Loucy (cell line): ENCODE measurements around the gene HOXA6.

Experiments
- H2AFZ ChIP-seq: fragments of 200-600 bp; sonication (generic); 2 replicates; pipeline ENCODE4 v1.6.0; 2016; ENCODE audit warnings: antibody characterized with exemption, mild to moderate bottlenecking, low read length, moderate library complexity
- H3F3A ChIP-seq: fragments of 200-600 bp; 2 replicates; pipeline ENCODE4 v1.6.0; 2016; ENCODE audit warnings: antibody characterized with exemption, low read depth, mild to moderate bottlenecking
- H3K27me3 ChIP-seq: fragments of 200-600 bp; sonication (generic); 2 replicates; pipeline ENCODE4 v1.6.1; 2014; ENCODE audit warnings: low read length, mild to moderate bottlenecking; ENCODE audit not compliant: insufficient read depth, poor library complexity, severe bottlenecking
- H3K36me3 ChIP-seq: fragments of 200-600 bp; sonication (generic); 2 replicates; pipeline ENCODE4 v1.6.1; 2016; ENCODE audit warnings: low read length; ENCODE audit not compliant: insufficient read depth
- H3K4me1 ChIP-seq: fragments of 200-600 bp; sonication (generic); 2 replicates; pipeline ENCODE4 v1.5.1; 2014; ENCODE audit warnings: low read length, mild to moderate bottlenecking; ENCODE audit not compliant: insufficient read depth, poor library complexity, severe bottlenecking
- H3K4me2 ChIP-seq: fragments of 200-600 bp; sonication (generic); 2 replicates; pipeline ENCODE4 v1.6.0; 2014; ENCODE audit warnings: antibody characterized with exemption, low read length, low read depth, mild to moderate bottlenecking; ENCODE audit not compliant: poor library complexity, severe bottlenecking
- H3K4me3 ChIP-seq: fragments of 200-600 bp; sonication (generic); 2 replicates; pipeline ENCODE4 v1.5.1; 2014; ENCODE audit warnings: low read length, mild to moderate bottlenecking, mixed read lengths; ENCODE audit not compliant: poor library complexity, severe bottlenecking
- H3K79me2 ChIP-seq: fragments of 200-600 bp; sonication (generic); 2 replicates; pipeline ENCODE4 v1.6.1; 2014; ENCODE audit warnings: low read length; ENCODE audit not compliant: insufficient read depth
- H3K9ac ChIP-seq: fragments of 200-600 bp; sonication (generic); 2 replicates; pipeline ENCODE4 v1.6.0; 2014; ENCODE audit warnings: mild to moderate bottlenecking, low read depth, low read length, moderate library complexity; ENCODE audit not compliant: poor library complexity, severe bottlenecking
- H3K9me2 ChIP-seq: fragments of 200-600 bp; sonication (generic); replicated peaks from 2 replicates; pipeline ENCODE4 v1.6.1; 2016; ENCODE audit warnings: low read depth, low read length, mixed read lengths
- H3K9me3 ChIP-seq: fragments of 200-600 bp; sonication (generic); 2 replicates; pipeline ENCODE4 v1.6.1; 2014; ENCODE audit warnings: mild to moderate bottlenecking, antibody characterized with exemption, low read length, low read depth; ENCODE audit not compliant: insufficient read depth
- H4K20me1 ChIP-seq: fragments of 200-600 bp; sonication (generic); 2 replicates; pipeline ENCODE4 v1.6.0; 2014; ENCODE audit warnings: antibody characterized with exemption, low read length, mild to moderate bottlenecking; ENCODE audit not compliant: insufficient read depth, poor library complexity, severe bottlenecking
- CTCF ChIP-seq: fragments of 200-600 bp; sonication (generic); conservative IDR thresholded peaks from 2 replicates; pipeline ENCODE4 v1.5.1; 2014; ENCODE audit warnings: mild to moderate bottlenecking, antibody characterized with exemption, low read length
- EZH2phosphoT487 ChIP-seq: fragments of 200-600 bp; IDR thresholded peaks from 2 replicates; pipeline ENCODE4 v1.6.1; 2018; ENCODE audit warnings: antibody characterized with exemption, mild to moderate bottlenecking, moderate library complexity, borderline replicate concordance

HOXA6 gene

GRCh38 chr7:27117887-27118491, 29.6 kb downstream of the HOXA6 start:
- H3K9me3 ChIP-seq, result no peaks in the 10 kb centered on the region
- H3K36me3 ChIP-seq, result peaks cover 89% of the 10 kb centered on the region; the same call in 1 of the 2 replicates
- H2AFZ ChIP-seq, result no peak overlapping the region
- no peaks in the 10 kb centered on the region for H3K27me3 ChIP-seq
- peaks cover 94% of the 10 kb centered on the region for H3K79me2 ChIP-seq
- H3K4me1 ChIP-seq, result no peaks in the 10 kb centered on the region
- TF ChIP-seq CTCF (no peak), EZH2phosphoT487 (no peak)
- no peak overlapping the region for H3K4me2 ChIP-seq
- peaks cover 51% of the 10 kb centered on the region for H4K20me1 ChIP-seq
- H3F3A ChIP-seq, result no peaks in the 10 kb centered on the region
- H3K4me3 ChIP-seq, result no peak overlapping the region
- no peaks in the 10 kb centered on the region for H3K9me2 ChIP-seq
- no peak overlapping the region for H3K9ac ChIP-seq

GRCh38 chr7:27116962-27117886, 30.4 kb downstream of the HOXA6 start:
- H3K79me2 ChIP-seq, result peaks cover 94% of the 10 kb centered on the region
- no peaks in the 10 kb centered on the region for H3K4me1 ChIP-seq
- no peaks in the 10 kb centered on the region for H3K9me3 ChIP-seq
- H2AFZ ChIP-seq, result no peak overlapping the region
- H3K4me3 ChIP-seq, result no peak overlapping the region
- H4K20me1 ChIP-seq, result peaks cover 53% of the 10 kb centered on the region
- no peaks in the 10 kb centered on the region for H3K27me3 ChIP-seq
- H3K36me3 ChIP-seq, result peaks cover 89% of the 10 kb centered on the region; the same call in 1 of the 2 replicates
- no peaks in the 10 kb centered on the region for H3K9me2 ChIP-seq
- TF ChIP-seq EZH2phosphoT487, result no peak
- no peak for TF ChIP-seq CTCF
- H3K4me2 ChIP-seq, result no peak overlapping the region
- H3K9ac ChIP-seq, result no peak overlapping the region
- H3F3A ChIP-seq, result no peaks in the 10 kb centered on the region

GRCh38 chr7:27116031-27116961, 31.3 kb downstream of the HOXA6 start:
- Histone ChIP-seq H3K79me2 (peaks cover 94% of the 10 kb centered on the region), H3K4me2 (no peak overlapping the region), H3K9me3 (no peaks in the 10 kb centered on the region), H3K36me3 (peaks cover 89% of the 10 kb centered on the region; the same call in 1 of the 2 replicates), H3K4me3 (no peak overlapping the region), H3K9ac (no peak overlapping the region), H3K9me2 (no peaks in the 10 kb centered on the region), H3F3A (no peaks in the 10 kb centered on the region), H2AFZ (no peak overlapping the region), H3K4me1 (no peaks in the 10 kb centered on the region), H4K20me1 (peaks cover 50% of the 10 kb centered on the region), H3K27me3 (no peaks in the 10 kb centered on the region)
- no peak for TF ChIP-seq CTCF
- no peak for TF ChIP-seq EZH2phosphoT487
